Measurements from ENCODE around the gene AGAP1. TPM values are rescaled to one million over a fixed set of nuclear protein-coding genes. Genes with fewer than 3 reads are reported as not detected.

AGAP1 gene
- total RNA-seq, 2 experiments from 2014 or later = 2.4 to 4.5 TPM

GRCh38 chr2:235569837-235570236, 76.0 kb downstream of the AGAP1 start:
- ATAC-seq (ENCODE audit: low read depth) = no peak
- no peak for DNase-seq
- Mint-ChIP-seq H3K4me1 (peaks cover 4% of the 10 kb centered on the region), H3K27me3 (peaks cover 4% of the 10 kb centered on the region), H3K27ac (no peak overlapping the region), H3K9me3 (peaks cover 2% of the 10 kb centered on the region), H3K4me3 (no peak overlapping the region), H3K36me3 (no peaks in the 10 kb centered on the region)
- POLR2A ChIA-PET = no interaction called here

GRCh38 chr2:235570256-235570655, 76.4 kb downstream of the AGAP1 start:
- Mint-ChIP-seq H3K4me1 (peaks cover 4% of the 10 kb centered on the region), H3K36me3 (no peaks in the 10 kb centered on the region), H3K4me3 (no peak overlapping the region), H3K27me3 (peaks cover 4% of the 10 kb centered on the region), H3K9me3 (peaks cover 2% of the 10 kb centered on the region), H3K27ac (no peak overlapping the region)
- ATAC-seq (ENCODE audit: low read depth) (no peak), DNase-seq (no peak)
- POLR2A ChIA-PET = no interaction called here

GRCh38 chr2:235570966-235571692, 77.3 kb downstream of the AGAP1 start:
- no peaks in the 10 kb centered on the region for H3K36me3 Mint-ChIP-seq
- no peak overlapping the region for H3K27ac Mint-ChIP-seq
- POLR2A ChIA-PET = no interaction called here
- peaks cover 4% of the 10 kb centered on the region for H3K4me1 Mint-ChIP-seq
- no peak overlapping the region for H3K4me3 Mint-ChIP-seq
- peaks cover 2% of the 10 kb centered on the region for H3K9me3 Mint-ChIP-seq
- no peak for DNase-seq
- ATAC-seq (ENCODE audit: low read depth) = no peak
- H3K27me3 Mint-ChIP-seq = peaks cover 4% of the 10 kb centered on the region

- POLR2A ChIA-PET = no interaction called here
- H3K27me3 Mint-ChIP-seq = peaks cover 2% of the 10 kb centered on the region
- H3K4me1 Mint-ChIP-seq = no peaks in the 10 kb centered on the region
- no peak overlapping the region for H3K4me3 Mint-ChIP-seq
- no peak for ATAC-seq (ENCODE audit: low read depth)
- DNase-seq = no peak
- peaks cover 2% of the 10 kb centered on the region for H3K9me3 Mint-ChIP-seq
- no peaks in the 10 kb centered on the region for H3K36me3 Mint-ChIP-seq
- H3K27ac Mint-ChIP-seq = no peak overlapping the region
Measured at GRCh38 chr2:235572592-235572991, 78.7 kb downstream of the AGAP1 start.

- Mint-ChIP-seq H3K27ac (no peak overlapping the region), H3K4me3 (no peak overlapping the region), H3K9me3 (peaks cover 1% of the 10 kb centered on the region), H3K27me3 (peaks cover 2% of the 10 kb centered on the region), H3K36me3 (no peaks in the 10 kb centered on the region), H3K4me1 (no peaks in the 10 kb centered on the region)
- POLR2A ChIA-PET = no interaction called here
- no peak for DNase-seq
- no peak for ATAC-seq (ENCODE audit: low read depth)
Measured at GRCh38 chr2:235573331-235574221, 79.7 kb downstream of the AGAP1 start.

- H3K4me1 Mint-ChIP-seq = no peaks in the 10 kb centered on the region
Measured at GRCh38 chr2:235575431-235575830, 81.6 kb downstream of the AGAP1 start.

GRCh38 chr2:235575904-235576303, 82.1 kb downstream of the AGAP1 start:
- Mint-ChIP-seq H3K36me3 (no peaks in the 10 kb centered on the region), H3K27me3 (no peaks in the 10 kb centered on the region), H3K9me3 (no peaks in the 10 kb centered on the region), H3K4me3 (no peak overlapping the region), H3K27ac (no peak overlapping the region), H3K4me1 (no peaks in the 10 kb centered on the region)
- POLR2A ChIA-PET = no interaction called here
- ATAC-seq (ENCODE audit: low read depth) (no peak), DNase-seq (no peak)

More at GRCh38 chr2:235575431-235575830, 81.6 kb downstream of the AGAP1 start:
- H3K27me3 Mint-ChIP-seq = no peaks in the 10 kb centered on the region
- H3K27ac Mint-ChIP-seq = no peak overlapping the region
- DNase-seq (no peak), ATAC-seq (ENCODE audit: low read depth) (no peak)
- POLR2A ChIA-PET = no interaction called here
- H3K9me3 Mint-ChIP-seq = no peaks in the 10 kb centered on the region
- no peak overlapping the region for H3K4me3 Mint-ChIP-seq
- H3K36me3 Mint-ChIP-seq = no peaks in the 10 kb centered on the region

GRCh38 chr2:235576337-235576910, 82.6 kb downstream of the AGAP1 start:
- Mint-ChIP-seq H3K27ac (no peak overlapping the region), H3K9me3 (no peaks in the 10 kb centered on the region), H3K27me3 (no peaks in the 10 kb centered on the region), H3K4me1 (no peaks in the 10 kb centered on the region), H3K36me3 (no peaks in the 10 kb centered on the region), H3K4me3 (no peak overlapping the region)
- POLR2A ChIA-PET = no interaction called here
- no peak for ATAC-seq (ENCODE audit: low read depth)
- no peak for DNase-seq

- H3K4me3 Mint-ChIP-seq = no peak overlapping the region
- H3K4me1 Mint-ChIP-seq = no peaks in the 10 kb centered on the region
- no peaks in the 10 kb centered on the region for H3K36me3 Mint-ChIP-seq
- ATAC-seq (ENCODE audit: low read depth) = no peak
- no peak overlapping the region for H3K27ac Mint-ChIP-seq
- no peak for DNase-seq
- H3K27me3 Mint-ChIP-seq = no peaks in the 10 kb centered on the region
- POLR2A ChIA-PET = no interaction called here
- H3K9me3 Mint-ChIP-seq = no peaks in the 10 kb centered on the region
Measured at GRCh38 chr2:235577404-235578330, 83.8 kb downstream of the AGAP1 start.

GRCh38 chr2:235579128-235579527, 85.3 kb downstream of the AGAP1 start:
- ATAC-seq (ENCODE audit: low read depth) (no peak), DNase-seq (no peak)
- Mint-ChIP-seq H3K27me3 (no peaks in the 10 kb centered on the region), H3K4me3 (no peak overlapping the region), H3K27ac (no peak overlapping the region), H3K4me1 (no peaks in the 10 kb centered on the region), H3K9me3 (no peaks in the 10 kb centered on the region), H3K36me3 (no peaks in the 10 kb centered on the region)
- POLR2A ChIA-PET = no interaction called here

GRCh38 chr2:235580426-235581157, 86.7 kb downstream of the AGAP1 start:
- Mint-ChIP-seq H3K4me3 (no peak overlapping the region), H3K27me3 (no peaks in the 10 kb centered on the region), H3K9me3 (no peaks in the 10 kb centered on the region), H3K36me3 (no peaks in the 10 kb centered on the region), H3K4me1 (no peaks in the 10 kb centered on the region), H3K27ac (no peak overlapping the region)
- POLR2A ChIA-PET = no interaction called here
- DNase-seq (no peak), ATAC-seq (ENCODE audit: low read depth) (no peak)

- no peaks in the 10 kb centered on the region for H3K27me3 Mint-ChIP-seq
- H3K4me1 Mint-ChIP-seq = no peaks in the 10 kb centered on the region
- DNase-seq (no peak), ATAC-seq (ENCODE audit: low read depth) (no peak)
- no peak overlapping the region for H3K4me3 Mint-ChIP-seq
- POLR2A ChIA-PET = no interaction called here
- no peaks in the 10 kb centered on the region for H3K36me3 Mint-ChIP-seq
- no peak overlapping the region for H3K27ac Mint-ChIP-seq
- no peaks in the 10 kb centered on the region for H3K9me3 Mint-ChIP-seq
Measured at GRCh38 chr2:235582081-235582686, 88.3 kb downstream of the AGAP1 start.
